Gastroesophageal sphincter (tissue), 3 donors: ENCODE results near the gene CKMT2.

ENCODE experiments used
- CTCF ChIP-seq, 4 experiments: fragments of 200-600 bp in 2 of 4; fragments of 450-650 bp in 2 of 4; sonication (generic) in 1 of 4; IDR thresholded peaks; one replicate each; pipeline ENCODE4 v1.5.1; 2017 to 2019; ENCODE audit warnings: antibody characterized with exemption in 4 of 4, mild to moderate bottlenecking in 2 of 4, moderate library complexity in 2 of 4
- EP300 ChIP-seq: sonication (generic); formaldehyde crosslinking; IDR thresholded peaks from one replicate; pipeline ENCODE4 v1.6.1; 2017; ENCODE audit warnings: antibody characterized with exemption, mild to moderate bottlenecking
- POLR2A ChIP-seq, 2 donors: fragments of 450-650 bp; IDR thresholded peaks; one replicate each; pipeline ENCODE4 v1.6.1; 2017; ENCODE audit warnings: antibody characterized with exemption in 2 of 2, mild to moderate bottlenecking in 2 of 2, moderate library complexity in 1 of 2
- POLR2AphosphoS5 ChIP-seq: sonication (generic); formaldehyde crosslinking; IDR thresholded peaks from one replicate; pipeline ENCODE4 v1.6.1; 2017; ENCODE audit warnings: antibody characterized with exemption

GRCh38 chr5:81183811-81184748 lies 49.0 kb upstream of the CKMT2 start:
- no peak for TF ChIP-seq CTCF (IDR thresholded peaks at IDR 0.05)
- TF ChIP-seq POLR2AphosphoS5 = no peak
- TF ChIP-seq POLR2A (IDR thresholded peaks at IDR 0.05) = no peak
- TF ChIP-seq EP300 = no peak
